Activated CD4-positive, alpha-beta T cell treated with anti-CD3 and anti-CD28 coated beads for 4 hours (primary cell): Measurements from ENCODE around the gene PKD1L1.
"Not testable (repeated sequence)": the region's sequence is repeated elsewhere in the genome, so short reads cannot be mapped to it uniquely, and the experiment has no call there.

Experiments used
- DNase-seq, 2 donors: peaks; one replicate each; pipeline ENCODE4 v3.0.0-alpha.2; 2020

Gene PKD1L1

GRCh38 chr7:47937711-47938573, 10.3 kb downstream of the PKD1L1 start:
- no peak for DNase-seq

GRCh38 chr7:47937065-47937687, 11.1 kb downstream of the PKD1L1 start:
- DNase-seq: no peak

GRCh38 chr7:47936323-47936722, 11.9 kb downstream of the PKD1L1 start:
- DNase-seq: no peak

- no peak for DNase-seq
Measured at GRCh38 chr7:47935336-47935735, 12.9 kb downstream of the PKD1L1 start.

GRCh38 chr7:47934831-47935230, 13.4 kb downstream of the PKD1L1 start:
- DNase-seq: no peak

GRCh38 chr7:47933215-47933614, 15.1 kb downstream of the PKD1L1 start:
- DNase-seq: no peak

- no peak for DNase-seq
Measured at GRCh38 chr7:47932466-47933037, 15.7 kb downstream of the PKD1L1 start.

GRCh38 chr7:47932016-47932415, 16.2 kb downstream of the PKD1L1 start:
- DNase-seq: no peak

GRCh38 chr7:47931005-47932004, 17.0 kb downstream of the PKD1L1 start:
- no peak for DNase-seq

GRCh38 chr7:47924266-47924665, 24.0 kb downstream of the PKD1L1 start:
- no peak for DNase-seq

GRCh38 chr7:47923081-47923875, 25.0 kb downstream of the PKD1L1 start:
- DNase-seq: not testable (repeated sequence)

GRCh38 chr7:47916514-47916913, 31.8 kb downstream of the PKD1L1 start:
- not testable (repeated sequence) for DNase-seq

GRCh38 chr7:47915616-47915976, 32.7 kb downstream of the PKD1L1 start:
- no peak for DNase-seq

- DNase-seq: no peak
Measured at GRCh38 chr7:47914717-47915615, 33.3 kb downstream of the PKD1L1 start.

- DNase-seq: no peak
Measured at GRCh38 chr7:47912332-47912731, 35.9 kb downstream of the PKD1L1 start.

GRCh38 chr7:47908720-47909119, 39.5 kb downstream of the PKD1L1 start:
- no peak for DNase-seq

GRCh38 chr7:47907981-47908616, 40.2 kb downstream of the PKD1L1 start:
- DNase-seq: no peak

- DNase-seq: no peak
Measured at GRCh38 chr7:47906883-47907282, 41.4 kb downstream of the PKD1L1 start.

- DNase-seq: no peak
Measured at GRCh38 chr7:47905076-47905920, 43.0 kb downstream of the PKD1L1 start.
